ENCODE results near the gene YEATS2.

DNA sequence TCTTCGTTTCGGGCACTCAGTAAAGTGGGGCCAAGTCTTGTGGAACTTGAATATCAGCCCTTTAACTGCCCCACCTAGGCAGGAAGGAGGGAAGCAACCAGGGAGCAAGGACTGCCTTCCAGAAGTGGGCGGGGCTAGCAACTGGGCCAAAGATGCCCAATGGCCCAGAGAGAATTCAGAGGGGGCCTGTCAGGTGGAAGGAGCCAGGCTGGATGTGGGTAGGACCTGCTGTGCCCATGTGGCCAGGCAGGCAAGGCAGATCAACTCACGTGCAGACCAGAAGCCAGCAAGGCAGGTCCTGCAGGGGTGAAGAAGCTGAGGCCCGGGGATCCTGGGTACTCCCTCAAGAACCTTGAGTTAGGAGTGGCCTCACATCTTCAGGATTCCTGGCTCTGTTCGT is 122.2 kb downstream of the YEATS2 start:
- TF ChIP-seq, protein P1, sequence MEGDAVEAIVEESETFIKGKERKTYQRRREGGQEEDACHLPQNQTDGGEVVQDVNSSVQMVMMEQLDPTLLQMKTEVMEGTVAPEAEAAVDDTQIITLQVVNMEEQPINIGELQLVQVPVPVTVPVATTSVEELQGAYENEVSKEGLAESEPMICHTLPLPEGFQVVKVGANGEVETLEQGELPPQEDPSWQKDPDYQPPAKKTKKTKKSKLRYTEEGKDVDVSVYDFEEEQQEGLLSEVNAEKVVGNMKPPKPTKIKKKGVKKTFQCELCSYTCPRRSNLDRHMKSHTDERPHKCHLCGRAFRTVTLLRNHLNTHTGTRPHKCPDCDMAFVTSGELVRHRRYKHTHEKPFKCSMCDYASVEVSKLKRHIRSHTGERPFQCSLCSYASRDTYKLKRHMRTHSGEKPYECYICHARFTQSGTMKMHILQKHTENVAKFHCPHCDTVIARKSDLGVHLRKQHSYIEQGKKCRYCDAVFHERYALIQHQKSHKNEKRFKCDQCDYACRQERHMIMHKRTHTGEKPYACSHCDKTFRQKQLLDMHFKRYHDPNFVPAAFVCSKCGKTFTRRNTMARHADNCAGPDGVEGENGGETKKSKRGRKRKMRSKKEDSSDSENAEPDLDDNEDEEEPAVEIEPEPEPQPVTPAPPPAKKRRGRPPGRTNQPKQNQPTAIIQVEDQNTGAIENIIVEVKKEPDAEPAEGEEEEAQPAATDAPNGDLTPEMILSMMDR (IDR thresholded peaks at IDR 0.05) = no peak
- TF ChIP-seq POLR2A (IDR thresholded peaks at IDR 0.05) (no peak), POLR2AphosphoS5 (IDR thresholded peaks at IDR 0.05; ENCODE audit: insufficient read depth in 1 of 2, low read depth in 1 of 2) (no peak)
